AG08395 (cell line): ENCODE results near the gene AQP3.
"Not testable (repeated sequence)": the region's sequence is repeated elsewhere in the genome, so short reads cannot be mapped to it uniquely, and the experiment has no call there.

Source experiments
- DNase-seq: peaks from one replicate; pipeline ENCODE4 v3.0.0; 2012; ENCODE audit warnings: mixed read lengths, low spot score

Gene AQP3

DNA sequence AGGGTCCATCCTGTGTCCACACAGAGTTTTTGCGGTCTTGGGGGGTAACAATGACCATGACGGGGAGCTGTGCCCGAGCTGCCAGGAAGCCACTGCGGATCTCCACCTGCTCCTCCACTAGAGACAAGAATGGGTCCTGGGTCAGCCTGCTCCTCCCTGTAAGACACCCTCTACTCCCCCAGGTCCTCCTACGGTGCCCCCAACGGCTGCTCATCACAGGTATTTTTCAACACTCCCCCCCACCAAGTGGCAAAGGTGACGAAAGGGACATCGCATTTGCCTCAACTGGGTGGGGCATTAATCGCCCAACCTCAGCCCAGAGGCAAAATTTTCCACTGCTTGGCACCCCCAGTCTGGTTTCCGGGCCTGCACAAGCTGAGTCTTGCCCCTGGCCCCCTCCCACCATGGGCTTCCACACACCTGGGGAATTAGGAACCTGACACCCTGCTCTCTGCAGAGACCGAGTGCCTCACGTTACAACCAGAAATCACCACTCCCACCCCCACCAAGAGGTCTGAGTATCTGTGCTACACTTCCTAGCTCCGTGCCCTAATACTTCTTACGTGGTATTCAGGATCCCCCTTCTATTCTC lies 16.7 kb upstream of the AQP3 start:
- no peak for DNase-seq

DNA sequence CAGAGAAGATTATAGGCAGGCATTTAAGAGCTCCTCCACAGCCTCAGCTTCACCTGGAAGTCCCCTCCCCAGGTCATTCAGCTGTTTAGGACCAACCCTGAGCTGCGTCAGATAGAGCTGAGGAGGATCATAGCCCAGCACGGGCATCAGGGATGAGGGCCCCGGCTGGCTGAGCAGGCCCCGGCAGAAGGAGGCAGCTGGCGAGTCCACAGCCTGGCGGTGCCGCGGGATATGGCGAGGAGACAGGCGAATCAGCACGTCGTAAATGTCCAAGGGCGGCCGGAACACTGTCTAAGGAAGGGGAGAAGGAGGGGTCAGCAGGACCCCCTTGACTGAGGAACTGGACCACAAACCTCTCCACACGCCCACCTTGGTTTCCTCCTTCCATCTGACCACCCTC lies 15.8 kb upstream of the AQP3 start:
- DNase-seq, result no peak

DNA sequence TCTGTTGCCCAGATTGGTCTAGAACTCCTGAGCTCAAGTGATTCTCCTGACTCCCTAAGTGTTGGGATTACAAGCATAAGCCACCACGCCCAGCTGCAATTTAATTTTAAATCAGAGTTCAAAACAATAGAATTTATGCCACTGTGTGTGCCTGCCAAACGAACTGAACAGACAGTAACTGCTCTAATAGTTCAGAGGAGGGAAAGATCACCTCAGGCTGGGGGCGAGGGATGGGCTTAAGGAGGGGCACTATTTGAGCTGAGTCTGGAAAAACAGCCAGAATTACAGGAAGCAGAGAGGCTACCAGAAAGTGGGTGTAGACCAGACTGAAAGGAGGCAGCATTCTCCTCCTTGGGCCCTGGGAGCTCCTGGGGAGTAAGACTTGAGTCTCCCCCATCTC lies 14.1 kb upstream of the AQP3 start:
- no peak for DNase-seq

DNA sequence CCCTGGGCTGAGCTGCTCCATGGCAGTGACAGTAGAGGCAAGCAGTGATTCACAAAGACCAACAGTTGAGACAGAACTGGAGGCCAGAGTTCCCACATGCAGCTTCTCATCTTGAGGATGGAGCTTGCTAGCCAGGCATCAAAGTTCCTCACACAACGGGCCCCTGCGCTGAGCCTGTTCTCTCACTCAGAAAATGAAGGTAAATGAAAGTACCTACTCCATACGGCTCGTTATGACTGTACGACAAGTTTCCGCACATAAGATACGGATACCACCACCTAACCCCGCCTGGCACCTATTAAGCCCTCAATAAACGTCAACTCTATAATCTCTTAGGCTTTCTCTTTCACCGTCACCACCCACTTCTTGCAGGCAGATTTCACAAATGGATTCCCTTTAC lies 13.5 kb upstream of the AQP3 start:
- no peak for DNase-seq

DNA sequence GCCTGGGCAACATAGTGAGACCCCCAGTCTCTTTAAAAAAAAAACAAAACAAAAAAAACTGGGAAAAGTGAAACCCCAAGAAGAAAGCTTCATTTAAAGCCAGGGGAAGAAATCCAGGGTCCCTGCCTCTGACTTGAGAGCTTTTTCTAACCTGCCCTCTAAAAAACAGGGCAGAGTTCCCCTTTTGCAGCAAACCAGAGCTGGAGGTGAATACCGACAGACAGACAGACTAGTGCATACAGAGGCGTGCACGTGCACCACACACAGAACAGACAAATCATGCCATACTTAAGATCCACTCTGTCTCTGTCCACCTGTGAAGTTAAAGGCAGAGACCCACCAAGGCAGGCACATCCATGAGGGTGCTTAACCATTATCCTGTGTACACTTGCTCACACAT lies 11.7 kb upstream of the AQP3 start:
- no peak for DNase-seq

DNA sequence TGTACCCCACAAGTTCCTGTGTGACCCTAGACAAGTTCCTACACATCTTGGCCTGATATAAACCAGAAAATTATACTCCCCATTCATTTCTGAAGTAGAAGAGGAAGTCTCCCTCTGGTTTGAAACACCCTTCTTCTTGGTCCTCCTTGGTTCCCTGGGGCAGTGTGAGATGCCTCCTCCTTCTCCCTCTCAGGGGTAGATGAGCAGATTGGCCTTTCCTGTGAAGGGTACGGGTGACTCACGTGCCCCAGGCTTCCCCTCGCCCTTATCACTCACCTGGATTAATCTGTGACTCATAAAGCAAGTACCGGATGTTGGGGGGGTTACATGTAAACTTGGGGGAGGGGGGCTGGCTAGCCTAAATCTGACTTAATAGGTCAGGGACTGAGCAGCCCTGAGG lies 11.1 kb upstream of the AQP3 start:
- DNase-seq, result no peak

DNA sequence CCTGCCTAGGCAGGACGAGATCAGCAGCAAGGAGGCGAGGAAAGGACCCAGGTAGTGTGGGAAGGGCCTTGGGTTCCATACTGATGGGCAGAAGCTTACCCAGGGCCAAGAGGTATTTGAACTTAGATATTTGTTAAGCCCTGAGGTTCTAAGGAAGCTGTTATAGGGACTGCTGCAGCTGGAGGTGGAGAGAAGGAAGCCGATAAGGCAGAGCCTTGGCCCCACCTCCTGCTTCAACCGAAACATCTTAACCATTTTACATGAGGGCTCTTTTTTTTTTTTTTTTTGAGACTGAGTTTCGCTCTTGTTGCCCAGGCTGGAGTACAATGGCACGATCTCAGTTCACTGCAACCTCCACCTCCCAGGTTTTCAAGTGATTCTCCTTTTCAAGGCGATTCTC lies 8.6 kb upstream of the AQP3 start:
- no peak for DNase-seq

DNA sequence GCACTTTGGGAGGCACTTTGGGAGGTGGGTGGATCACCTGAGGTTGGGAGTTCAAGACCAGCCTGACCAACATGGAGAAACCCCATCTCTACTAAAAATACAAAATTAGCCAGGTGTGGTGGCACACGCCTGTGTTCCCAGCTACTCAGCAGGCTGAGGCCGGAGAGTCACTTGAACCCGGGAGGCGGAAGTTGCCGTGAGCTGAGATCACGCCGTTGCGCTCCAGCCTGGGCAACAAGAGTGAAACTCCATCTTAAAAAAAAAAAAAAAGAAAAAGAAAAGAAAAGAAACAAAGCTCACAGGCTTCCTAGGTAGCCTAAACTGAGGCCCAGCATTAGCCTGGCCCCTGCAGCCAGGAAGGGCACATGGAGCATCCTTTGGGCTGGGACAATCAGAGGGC lies 8.1 kb upstream of the AQP3 start:
- DNase-seq, result not testable (repeated sequence)

DNA sequence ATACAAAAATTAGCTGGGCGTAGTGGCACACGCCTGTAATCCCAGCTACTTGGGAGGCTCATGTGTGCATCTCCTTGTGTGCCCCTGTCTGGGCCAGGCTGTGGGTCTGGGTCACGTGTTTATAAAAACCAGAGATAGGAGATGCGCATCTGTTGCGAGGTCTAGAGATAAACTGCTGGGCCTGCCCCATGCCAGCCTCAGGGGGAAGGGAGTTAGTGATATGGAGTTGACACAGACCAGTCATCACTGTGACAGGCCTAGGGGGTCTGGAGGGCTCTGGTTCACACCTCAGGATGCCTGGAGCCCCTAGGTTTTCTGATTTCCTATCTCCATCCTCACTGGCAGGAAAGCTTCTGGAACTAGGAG lies 7.3 kb upstream of the AQP3 start:
- not testable (repeated sequence) for DNase-seq

DNA sequence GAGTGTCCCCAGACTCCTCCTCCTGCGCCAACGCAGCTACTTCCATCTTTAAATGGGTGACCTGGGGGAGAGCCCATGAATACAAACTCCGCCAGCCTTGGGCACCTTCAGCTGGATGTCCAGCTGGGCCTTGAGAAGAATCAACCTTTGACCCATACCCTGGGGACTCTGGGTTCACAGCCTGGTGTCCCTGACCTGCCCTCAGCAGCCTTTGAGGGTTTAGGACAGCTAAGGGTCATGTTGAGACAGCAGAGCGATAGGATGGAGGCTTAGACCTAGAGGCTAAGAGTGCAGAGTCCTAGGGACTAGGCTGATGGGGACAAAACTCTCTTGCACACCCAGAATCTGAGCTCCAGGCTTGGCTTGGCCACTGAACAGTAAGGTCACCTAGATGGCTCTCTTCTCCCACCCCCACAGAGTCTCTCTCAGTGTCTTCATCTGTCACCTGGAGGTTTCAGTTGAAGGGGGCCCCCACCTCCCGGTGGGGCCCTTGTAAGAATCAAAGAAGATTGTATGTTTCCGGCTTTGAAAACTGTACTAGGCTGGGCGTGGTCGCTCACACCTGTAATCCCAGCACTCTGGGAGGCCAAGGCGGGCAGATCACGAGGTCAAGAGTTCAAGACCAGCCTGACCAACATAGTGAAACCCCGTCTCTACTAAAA lies 6.7 kb upstream of the AQP3 start:
- no peak for DNase-seq

DNA sequence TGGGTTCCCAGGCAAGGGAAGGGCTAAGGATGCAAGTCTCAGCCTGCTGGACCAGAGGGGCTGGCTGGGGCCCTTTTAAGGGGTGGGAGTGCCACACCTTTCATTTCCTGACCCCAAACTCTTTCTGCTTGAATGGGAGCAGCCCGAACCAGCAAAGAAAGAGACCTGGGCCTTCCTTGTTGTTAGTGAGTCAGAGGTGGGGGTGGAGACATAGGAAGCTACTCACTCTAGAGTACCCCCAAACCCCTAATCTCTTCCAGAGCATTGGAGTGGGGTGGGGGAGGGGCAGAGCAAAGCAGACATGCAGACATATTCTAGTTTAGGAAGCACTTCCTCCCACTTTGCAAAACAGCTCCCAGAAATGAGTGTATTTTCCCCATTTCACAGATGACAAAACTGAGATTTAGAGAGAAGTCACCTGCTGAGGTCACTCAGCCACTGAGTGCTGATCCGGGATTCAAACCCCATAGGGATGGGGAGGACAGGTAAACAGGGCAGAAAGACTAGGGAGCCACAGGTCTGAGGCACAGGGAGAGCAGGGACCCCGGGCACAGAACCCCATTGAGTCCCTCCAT lies 6.0 kb upstream of the AQP3 start:
- no peak for DNase-seq

DNA sequence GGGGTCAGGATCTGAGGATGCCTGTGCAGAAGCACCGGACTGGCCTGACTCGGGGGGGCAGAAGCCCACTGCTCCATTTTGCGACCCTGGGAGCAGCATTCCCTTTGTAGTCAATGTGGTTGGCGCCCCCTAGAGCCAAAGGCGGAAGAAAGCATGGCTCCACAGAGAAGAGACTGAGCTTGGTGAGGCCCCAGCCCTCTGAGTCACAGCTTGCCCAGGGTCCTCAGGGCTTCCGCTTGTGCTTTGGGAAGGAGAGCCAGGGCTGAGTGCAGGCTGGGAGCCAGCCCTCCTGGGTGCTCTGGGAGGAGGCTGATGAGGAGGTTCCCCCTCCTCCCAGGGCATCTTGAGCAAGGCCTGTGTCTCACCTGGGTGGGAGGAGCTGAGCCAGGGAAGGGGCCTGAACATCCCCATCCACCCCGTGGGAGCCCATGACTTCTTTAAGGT lies 5.5 kb upstream of the AQP3 start:
- DNase-seq, result peak; percentile 79

DNA sequence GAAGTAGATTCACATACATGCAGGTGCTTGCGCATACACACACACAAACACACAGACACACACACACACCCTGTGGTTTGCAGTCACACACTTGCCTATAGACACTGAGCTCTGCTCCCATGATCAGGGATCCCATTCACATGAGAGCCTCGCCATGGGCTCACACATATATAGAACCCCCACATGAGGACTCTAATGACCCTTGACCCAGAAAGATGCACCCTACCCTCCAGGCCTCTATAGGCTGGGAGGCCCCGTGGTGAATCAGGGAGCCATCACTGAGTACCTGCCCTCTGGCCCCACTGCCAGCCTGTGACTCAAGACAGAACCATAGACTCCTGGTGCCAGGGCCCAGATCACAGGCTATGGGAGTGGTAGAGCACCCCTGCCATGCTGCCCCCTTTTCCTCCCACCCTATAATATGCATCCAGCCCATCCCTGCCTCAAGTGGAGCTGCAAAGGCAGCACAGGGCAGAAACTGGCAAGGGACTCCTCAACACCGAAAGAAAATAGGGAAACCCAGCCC lies 3.3 kb upstream of the AQP3 start:
- DNase-seq, result no peak

DNA sequence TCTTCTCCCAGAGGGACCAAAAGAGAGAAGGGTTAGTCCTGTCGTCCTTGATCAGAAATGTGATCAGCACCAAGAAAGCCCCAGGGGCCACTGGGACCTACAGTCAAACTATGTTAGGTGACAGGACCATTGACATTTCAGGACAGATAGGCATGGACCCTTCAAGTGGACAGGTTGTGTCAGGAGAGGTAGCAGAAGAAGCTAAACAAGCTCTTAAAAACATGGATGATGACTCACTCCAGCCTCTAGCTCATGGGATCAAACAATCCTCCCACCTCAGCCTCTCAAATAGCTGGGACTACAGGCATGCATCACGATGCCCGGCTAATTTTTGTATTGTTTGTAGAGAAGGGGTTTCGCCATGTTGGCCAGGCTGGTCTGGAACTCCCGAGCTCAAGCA lies 2.3 kb upstream of the AQP3 start:
- DNase-seq, result no peak

DNA sequence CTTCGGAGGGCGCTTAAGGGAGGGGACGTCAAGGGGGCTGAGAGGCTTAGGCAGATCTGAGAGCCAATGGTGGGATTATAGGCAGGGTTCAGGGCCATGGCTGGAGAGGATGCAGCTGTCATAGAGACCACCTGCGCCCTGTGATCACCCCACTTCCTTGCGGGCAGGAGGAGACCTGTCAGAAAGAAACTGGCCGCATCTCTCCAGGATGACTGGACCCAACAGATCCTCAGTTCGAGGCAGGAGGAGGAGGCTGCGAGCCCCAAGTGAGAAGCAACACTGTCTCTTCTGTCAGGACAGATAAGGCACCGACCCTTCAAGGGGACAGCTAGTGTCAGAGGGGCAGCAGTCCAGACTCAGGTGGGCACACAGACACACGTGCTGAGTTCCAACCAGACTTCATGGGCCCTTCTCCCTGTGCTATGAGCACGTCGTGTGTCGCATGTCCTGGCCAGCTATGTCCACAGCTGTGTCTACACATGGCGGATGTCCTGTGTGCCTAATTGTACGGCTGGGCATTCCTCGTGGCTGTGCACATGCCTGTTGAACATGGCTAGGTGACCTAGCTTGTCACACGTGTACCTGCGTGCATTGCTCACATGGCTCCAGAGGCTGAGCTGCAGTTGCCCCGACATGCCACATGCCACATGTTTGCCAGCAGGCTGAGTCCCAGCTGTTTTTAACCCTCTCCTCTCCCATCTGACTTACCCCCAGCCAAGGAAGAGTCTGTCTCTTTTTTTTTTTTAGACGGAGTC lies 583 bp upstream of the AQP3 start:
- DNase-seq, result no peak

DNA sequence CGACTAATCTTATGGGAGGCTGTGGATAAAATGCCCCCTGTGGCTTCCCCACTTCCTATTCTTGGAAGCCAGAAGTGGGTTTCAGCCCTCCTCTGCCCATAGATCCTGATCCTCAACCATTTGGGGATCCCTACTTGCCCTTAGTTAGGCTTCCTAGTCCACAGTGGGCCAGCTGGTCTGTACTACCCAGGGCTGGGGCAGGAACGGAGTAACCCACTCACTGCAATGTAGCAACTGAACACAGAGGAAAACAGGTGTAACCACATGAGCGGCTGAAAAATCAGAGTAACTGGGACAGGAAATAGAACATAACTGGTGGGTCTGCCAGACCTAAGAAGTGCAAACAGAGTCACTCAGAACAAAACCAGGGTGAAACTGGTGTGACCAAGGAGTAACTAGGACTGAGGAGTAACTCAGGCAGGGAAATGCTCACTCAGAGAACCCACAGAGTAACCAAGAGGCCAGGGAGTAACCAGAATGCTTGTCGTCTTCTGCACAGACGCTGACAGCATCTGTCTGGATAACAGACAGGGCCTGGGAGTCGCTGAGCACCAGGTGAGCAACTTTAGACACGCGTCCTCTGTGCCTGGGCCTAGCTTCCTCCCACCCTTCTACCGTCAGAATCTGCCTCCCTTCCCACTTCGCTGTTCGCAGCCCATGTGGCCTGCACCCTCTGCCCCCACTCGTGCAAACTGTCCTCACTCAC lies 1.0 kb downstream of the AQP3 start:
- DNase-seq, result no peak

DNA sequence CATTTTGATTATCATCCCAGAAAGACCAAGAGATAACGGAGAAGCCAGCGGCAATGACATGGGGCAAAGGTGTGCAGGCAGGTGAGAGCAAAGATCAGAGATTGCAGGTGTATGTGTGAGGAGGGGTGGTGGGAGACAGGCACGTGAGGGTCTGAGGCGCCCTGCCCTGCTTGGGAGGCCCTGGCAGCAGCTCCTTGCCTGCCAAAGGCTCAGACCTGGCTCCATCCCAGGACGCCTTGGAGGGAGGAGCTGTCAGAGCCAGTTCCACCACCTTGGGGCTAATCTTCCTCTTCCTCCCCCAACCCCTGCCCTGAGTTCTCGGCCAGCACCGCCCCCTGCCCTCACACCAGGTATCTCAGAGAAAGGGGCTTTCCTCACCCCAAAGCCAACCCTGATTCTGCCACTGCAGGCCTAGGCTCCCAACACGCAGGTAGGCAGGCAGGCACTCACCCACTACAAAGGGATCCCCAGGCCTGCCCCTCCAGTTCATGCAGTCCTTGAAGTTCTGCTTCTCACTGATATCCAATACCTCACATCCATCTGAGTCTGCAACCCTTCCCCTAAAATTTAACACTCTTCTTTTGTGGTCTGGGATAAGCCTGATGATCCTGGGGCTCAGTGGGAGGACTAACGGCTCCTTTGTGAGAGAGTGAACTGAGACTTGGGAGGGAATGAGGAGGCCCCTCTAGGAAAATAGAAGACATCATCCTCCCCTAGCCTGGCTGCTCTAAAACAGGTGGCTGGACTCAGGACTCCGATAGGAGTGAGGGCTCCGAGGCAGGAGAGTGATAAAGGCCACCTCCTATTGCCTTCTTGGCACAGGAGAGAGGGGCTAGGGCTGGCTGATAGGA lies 1.8 kb downstream of the AQP3 start:
- no peak for DNase-seq

DNA sequence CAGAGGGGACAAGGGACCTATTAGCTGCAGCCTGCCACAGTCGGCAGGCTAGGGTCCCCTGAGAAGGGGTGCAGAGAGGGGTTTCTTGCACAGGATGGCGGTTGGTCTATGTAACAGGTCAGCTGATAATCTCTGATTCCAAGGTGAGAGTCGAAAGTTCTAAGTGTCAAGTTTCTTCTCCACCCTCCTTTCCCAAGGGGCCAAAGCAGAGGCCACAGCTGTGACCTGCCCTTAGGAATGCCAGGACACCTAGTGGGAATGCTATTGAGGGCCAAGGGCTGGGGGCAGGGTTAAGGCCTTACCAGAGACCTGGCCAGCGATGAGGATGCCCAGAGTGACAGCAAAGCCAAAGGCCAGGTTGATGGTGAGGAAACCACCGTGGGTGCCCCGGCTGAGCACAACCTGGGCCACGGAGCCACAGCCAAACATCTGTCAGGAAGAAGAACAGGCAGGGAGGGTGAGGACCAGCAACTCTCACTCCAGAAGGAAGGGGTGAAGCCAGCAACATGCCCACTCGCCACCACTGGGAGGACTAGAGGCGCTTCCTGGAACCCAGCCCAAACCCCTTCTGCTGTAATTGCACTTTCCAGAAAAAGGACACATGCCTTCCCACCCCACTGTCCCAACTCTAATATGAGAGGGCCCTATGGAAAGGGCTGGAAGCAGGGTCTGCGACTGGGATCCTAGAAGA lies 3.8 kb downstream of the AQP3 start:
- DNase-seq, result no peak

DNA sequence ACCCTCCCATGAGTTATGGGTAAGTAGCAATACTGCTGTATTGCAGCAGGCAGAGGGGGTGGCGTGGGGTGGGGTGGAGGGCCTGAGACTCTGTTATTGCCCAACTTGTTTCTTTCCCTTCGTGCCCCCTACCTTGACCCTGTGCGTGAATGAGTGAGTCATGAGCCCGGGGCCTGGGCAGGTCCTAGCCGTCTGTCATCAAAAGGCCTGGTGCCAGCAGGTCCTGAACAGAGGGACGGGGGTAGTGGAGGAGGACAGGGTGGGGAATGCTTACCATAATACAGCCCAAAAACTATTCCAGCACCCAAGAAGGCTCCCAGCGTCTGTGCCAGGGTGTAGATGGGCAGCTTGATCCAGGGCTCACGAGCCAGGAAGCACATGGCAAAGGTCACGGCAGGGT lies 4.3 kb downstream of the AQP3 start:
- DNase-seq, result no peak

DNA sequence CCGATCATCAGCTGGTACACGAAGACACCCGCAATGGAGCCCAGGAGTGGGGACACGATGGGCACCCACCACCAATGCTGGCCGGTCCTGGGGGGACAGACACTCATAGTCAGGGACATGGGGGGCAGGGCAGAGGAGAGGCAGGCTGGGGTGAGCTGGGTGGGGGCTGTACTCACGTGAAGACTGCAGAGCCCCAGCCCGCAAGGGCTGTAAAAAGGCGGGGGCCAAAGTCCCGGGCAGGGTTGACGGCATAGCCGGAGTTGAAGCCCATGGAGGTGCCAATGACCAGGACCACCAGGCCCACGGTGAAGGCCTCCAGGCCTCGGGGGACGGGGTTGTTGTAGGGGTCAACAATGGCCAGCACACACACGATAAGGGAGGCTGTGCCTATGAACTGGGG lies 5.3 kb downstream of the AQP3 start:
- no peak for DNase-seq

DNA sequence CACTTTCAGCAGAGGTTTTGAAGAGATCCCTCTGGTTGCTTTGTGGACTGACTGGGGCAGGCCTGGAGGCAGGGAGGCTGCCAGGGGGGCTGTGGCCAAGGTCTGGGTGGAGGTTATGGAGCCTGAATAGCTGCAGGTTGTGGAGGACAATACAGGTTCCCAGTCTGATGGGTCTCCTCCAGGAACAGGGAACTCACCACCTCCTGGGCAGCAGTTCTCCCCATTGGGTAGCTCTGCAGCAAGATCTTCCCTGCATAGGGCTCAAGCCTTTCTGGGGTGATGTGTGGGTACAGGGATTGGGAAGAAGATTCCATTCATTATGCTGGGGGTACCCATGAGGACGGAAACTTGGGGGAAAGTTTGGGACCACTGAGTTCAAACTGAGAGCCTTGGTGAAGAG lies 6.8 kb downstream of the AQP3 start:
- DNase-seq, result no peak
